Right ventricle myocardium inferior (tissue), 1 donor: ENCODE results near the gene MIA2. TPM values are rescaled to one million over a fixed set of nuclear protein-coding genes. Genes with fewer than 3 reads are reported as not detected.
"Not testable (repeated sequence)": the region's sequence is repeated elsewhere in the genome, so short reads cannot be mapped to it uniquely, and the experiment has no call there.

Experiments used
- ATAC-seq: fragments of 200-7000 bp; cut with Tn5 transposase; one replicate; pipeline ENCODE4 v1.9.1; 2020; ENCODE audit warnings: mild to moderate bottlenecking, moderate library complexity
- DNase-seq: peaks from one replicate; pipeline ENCODE4 v3.0.0; 2021; ENCODE audit errors: missing footprints
- intact Hi-C: fragments of 100-400 bp; cut with DNase I; formaldehyde crosslinking; loops from one replicate; pipeline ENCODE4 v1.11.0; 2022
- total RNA-seq: library from RNA; stranded (reverse); fragmentation: NEBNext Ultra II Directional; extraction: Animal tissue kit (Norgen Biotek cat#: 25700); gene quantifications from one replicate; pipeline ENCODE4 v1.2.1, GENCODE V29; 2021
- donor health status: DM: no; HTN: yes; CAD: no; lungs with severe emphysema.

MIA2 gene
- total RNA-seq, 1 donor from 2014 or later = 22.2 TPM

GRCh38 chr14:39229601-39230110 lies 4.1 kb upstream of the MIA2 start:
- DNase-seq = no peak
- intact Hi-C loops = no loop called here
- no peak for ATAC-seq

DNA sequence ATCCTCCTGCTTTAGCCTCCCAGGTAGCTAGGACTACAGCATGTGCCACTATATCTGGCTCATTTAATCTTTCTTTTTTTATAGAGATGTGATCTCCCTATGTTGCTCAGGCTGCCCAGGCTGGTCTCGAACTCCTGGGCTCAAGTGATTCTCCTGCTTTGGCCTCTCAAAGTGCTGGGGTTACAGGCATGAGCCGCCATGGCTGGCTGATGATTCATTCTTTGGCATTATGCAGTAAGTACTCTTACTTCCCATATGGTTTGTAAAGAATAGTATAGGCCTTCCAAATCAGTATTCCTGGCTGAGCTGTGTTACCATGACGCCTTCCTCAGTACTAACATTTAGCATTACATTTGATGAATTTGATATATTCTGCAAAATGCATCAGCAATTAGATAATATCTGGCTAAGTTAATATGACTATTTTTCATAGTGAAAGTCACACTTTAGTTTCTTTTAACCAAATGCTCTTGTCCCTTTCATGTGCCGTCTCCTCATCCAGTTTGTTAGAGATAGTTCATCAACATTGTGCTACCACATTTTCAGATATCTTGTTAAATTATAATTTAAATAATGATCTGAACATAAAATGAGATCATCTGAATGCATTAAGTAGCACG lies 3.2 kb upstream of the MIA2 start:
- ATAC-seq (no peak), DNase-seq (no peak)
- intact Hi-C loops = no loop called here

DNA sequence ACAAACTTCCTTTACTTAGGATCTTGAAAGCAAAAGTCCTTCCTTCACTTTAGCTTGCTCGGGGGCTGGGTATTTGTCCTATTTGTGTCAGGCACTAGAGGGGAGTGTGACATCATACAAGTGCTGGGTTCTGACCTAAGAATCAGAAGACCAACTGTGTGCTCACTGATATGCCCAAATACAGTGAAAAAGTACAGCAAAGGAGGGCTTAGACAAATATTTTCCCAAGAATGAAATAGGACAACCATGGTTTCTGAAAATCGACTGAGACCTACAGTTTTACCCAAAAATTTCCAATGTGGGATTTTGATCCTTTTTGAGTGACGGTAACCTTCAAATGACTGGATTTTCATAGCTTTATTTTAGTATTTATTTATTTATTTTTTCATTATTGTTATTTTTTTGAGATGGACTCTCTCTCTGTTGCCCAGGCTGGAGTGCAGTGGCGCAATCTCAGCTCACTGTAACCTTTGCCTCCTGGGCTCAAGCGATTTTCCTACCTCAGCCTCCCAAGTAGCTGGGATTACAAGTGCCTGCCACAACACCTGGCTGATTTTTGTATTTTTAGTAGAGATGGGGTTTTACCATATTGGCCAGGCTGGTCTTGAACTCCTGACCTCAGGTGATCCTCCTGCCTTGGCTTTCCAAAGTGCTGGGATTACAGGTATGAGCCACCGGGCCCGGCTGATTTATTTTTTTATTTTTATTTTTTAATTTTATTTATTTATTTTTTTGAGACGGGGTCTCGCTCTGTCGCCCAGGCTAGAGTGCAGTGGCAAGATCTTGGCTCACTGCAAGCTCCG lies 1.8 kb upstream of the MIA2 start:
- ATAC-seq = peak; percentile 63
- intact Hi-C loops, DNase-seq: not testable (repeated sequence)

DNA sequence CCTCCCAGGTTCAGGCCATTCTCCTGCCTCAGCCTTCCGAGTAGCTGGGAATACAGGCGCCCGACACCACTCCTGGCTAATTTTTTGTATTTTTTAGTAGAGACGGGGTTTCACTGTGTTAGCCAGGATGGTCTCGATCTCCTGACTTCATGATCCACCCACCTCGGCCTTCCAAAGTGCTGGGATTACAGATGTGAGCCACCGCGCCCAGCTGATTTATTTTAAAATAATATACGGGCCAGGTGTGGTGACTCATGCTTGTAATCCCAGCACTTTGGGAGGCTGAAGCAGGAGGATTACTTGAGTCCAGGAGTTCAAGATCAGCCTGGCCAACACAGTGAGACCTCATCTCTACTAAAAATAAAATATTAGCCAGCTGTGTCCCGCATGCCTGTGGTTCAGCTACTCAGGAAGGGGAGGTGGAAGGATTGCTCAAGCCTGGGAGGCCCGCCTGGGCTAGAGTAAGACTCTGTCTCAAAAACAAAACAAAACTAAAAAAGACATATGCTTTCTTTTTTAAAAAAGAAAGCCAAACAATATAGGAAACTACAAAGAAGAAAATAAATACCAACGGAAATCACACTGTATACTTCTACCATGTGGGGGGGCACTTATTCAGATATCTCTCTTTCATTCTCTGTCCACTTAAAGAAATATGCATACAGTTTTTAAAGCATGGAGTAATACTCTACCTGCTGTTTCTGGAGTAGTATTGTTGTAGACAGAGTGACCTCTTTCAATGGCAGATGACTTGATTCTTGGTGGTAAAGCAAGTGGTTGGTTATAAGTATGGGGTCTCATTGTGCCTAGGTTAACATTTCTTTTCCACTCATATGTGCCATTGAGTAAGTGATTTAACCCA lies 930 bp upstream of the MIA2 start:
- no peak for ATAC-seq
- intact Hi-C loops = no loop called here
- DNase-seq = no peak

GRCh38 chr14:39234986-39235385 lies 1.3 kb downstream of the MIA2 start:
- ATAC-seq, DNase-seq, intact Hi-C loops: not testable (repeated sequence)

GRCh38 chr14:39235466-39235865 lies 1.8 kb downstream of the MIA2 start:
- ATAC-seq, intact Hi-C loops, DNase-seq: not testable (repeated sequence)

DNA sequence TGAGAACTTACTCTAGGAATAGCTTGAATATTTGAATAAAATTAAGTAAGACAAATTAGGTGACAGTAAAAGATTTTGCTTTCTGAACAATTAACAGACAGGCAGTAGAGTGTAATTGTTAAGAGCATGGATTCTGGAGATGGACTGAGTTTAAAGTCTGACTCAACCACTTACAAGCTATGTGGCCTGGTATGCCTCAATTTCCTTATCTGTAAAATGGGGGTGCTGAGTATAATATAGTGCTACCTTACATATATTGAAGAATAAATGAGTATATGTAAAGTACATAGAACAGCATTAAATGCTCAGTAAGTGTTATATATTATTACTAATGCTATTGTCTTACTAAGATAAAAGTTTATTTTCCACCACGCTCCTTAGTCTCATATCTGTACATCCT lies 7.1 kb downstream of the MIA2 start:
- ATAC-seq (no peak), DNase-seq (no peak)
- intact Hi-C loops = no loop called here

GRCh38 chr14:39241637-39242036 lies 7.9 kb downstream of the MIA2 start:
- intact Hi-C loops = no loop called here
- DNase-seq (no peak), ATAC-seq (no peak)

DNA sequence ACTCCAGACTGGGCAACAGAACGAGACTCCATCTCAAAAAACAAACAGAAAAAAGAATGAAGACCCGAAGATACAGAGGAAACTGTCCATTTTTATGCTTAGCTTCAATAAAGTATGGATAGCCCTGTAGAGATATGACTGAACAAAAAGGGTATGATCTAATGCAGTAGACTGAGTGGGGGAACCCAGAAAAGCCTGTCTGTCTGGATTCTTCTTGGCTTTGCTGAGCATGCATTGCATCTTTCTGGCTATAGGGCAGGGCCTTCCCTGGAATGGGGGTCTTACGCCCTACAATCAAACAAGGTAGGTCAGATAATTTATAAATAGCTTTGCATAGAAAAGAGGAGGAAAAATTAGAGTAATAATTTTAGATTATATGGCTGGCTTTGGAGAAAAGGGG lies 10.1 kb downstream of the MIA2 start:
- intact Hi-C loops = no loop called here
- DNase-seq (no peak), ATAC-seq (no peak)

- DNase-seq = no peak
- ATAC-seq = no peak
- intact Hi-C loops = no loop called here
These were observed 12.9 kb downstream of the MIA2 start for GRCh38 chr14:39246618-39247017.

GRCh38 chr14:39247256-39247655 lies 13.5 kb downstream of the MIA2 start:
- DNase-seq (no peak), ATAC-seq (no peak)
- intact Hi-C loops = no loop called here

- DNase-seq (no peak), ATAC-seq (no peak)
- intact Hi-C loops = no loop called here
These were observed 17.8 kb downstream of the MIA2 start for GRCh38 chr14:39251547-39251946.

DNA sequence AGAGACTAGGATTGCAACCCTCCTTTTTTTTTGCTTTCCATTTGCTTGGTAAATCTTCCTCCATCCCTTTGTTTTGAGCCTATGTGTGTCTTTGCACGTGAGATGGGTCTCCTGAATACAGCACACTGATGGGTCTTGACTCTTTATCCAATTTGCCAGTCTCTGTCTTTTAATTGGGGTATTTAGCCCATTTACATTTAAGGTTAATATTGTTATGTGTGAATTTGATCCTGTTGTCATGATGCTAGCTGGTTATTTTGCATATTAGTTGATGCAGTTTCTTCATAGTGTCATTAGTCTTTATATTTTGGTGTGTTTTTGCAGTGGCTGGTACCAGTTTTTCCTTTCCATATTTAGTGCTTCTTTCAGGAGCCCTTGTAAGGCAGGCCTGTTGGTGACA lies 23.7 kb downstream of the MIA2 start:
- ATAC-seq, DNase-seq, intact Hi-C loops: not testable (repeated sequence)

DNA sequence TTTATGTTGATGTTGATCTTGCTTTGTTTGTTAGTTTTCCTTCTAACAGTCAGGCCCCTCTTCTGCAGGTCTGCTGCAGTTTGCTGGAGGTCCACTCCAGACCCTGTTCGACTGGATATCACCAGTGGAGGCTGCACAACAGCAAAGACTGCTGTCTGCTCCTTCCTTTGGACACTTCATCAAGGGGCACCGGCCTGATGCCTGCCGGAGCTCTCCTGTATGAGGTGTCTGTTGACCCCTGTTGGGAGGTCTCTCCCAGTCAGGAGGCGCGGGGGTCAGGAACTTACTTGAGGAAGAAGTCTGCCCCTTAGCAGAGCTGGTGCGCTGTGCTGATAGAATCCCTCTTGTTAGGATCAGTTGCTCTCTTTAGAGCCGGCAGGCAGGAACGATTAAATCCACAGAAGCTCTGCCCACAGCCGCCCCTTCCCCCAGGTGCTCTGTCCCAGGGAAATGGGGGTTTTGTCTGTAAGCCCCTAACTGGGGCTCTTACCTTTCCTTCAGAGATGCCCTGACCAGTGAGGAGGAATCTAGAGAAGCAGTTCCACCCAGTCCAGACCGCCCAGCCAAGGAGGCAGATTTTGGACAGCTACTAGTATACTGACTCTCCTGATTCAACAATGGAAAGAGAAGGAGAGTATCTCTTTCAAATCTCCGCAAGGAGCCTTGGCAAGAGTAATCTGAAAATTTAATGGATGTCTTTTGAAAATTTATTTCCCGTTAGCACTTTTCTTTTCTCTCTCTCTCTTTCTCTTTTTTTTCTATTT lies 25.2 kb downstream of the MIA2 start:
- DNase-seq (peak; percentile 27), ATAC-seq (no peak)
- intact Hi-C loops = no loop called here

GRCh38 chr14:39260161-39260560 lies 26.4 kb downstream of the MIA2 start:
- intact Hi-C loops, ATAC-seq, DNase-seq: not testable (repeated sequence)

GRCh38 chr14:39262214-39262613 lies 28.5 kb downstream of the MIA2 start:
- ATAC-seq, intact Hi-C loops, DNase-seq: not testable (repeated sequence)

DNA sequence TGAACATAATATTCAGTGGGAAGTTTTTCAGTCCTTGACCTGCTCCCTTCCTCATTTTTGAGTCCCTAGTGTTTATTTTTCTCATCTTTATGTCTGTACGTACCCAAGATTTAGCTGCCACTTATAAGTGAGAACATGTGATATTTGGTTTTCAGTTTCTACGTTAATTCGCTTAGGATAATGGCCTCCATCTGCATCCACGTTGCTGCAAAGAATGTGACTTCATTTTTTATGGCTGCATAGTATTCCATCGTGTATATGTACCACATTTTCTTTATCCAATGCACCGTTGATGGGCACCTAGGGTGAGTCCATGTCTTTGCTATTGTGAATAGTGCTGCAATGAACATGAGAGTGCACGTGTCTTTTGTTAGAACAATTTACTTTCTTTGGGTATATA lies 30.3 kb downstream of the MIA2 start:
- ATAC-seq = no peak
- intact Hi-C loops = no loop called here
- no peak for DNase-seq

DNA sequence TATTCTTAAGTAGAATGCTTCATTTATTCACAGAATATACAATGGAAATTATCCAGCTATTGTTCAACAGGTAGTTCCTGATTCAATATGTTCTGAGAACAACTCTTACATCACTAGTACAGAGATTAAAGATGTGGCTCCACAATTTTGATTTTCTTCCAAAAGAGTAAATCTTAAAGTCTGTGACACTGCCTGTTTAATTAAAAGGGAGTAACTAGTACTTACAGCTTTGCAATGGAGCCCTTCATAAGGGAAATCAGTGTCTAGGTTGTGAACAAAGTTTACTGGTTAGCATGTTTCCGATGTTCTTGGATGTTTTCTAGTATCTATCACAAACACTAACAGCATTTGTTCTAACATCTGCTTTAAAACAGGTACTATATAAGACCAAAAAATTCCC lies 30.8 kb downstream of the MIA2 start:
- no peak for DNase-seq
- intact Hi-C loops = no loop called here
- no peak for ATAC-seq
